Type B pancreatic cell (in vitro differentiated cells): Measurements from ENCODE around the gene ABLIM1. TPM values are rescaled to one million over a fixed set of nuclear protein-coding genes. Genes with fewer than 3 reads are reported as not detected.

Experiments used
- DNase-seq: peaks from one replicate; pipeline ENCODE4 v3.0.0; 2021; ENCODE audit warnings: mixed read lengths; ENCODE audit not compliant: unreplicated experiment; ENCODE audit errors: extremely low spot score
- H3K27ac Mint-ChIP-seq: 2 replicates; pipeline ENCODE4 v1.8.0; 2021; ENCODE audit warnings: mild to moderate bottlenecking, mixed read lengths
- H3K27me3 Mint-ChIP-seq: 2 replicates; pipeline ENCODE4 v1.8.0; 2021; ENCODE audit warnings: mixed read lengths
- H3K36me3 Mint-ChIP-seq: 2 replicates; pipeline ENCODE4 v1.8.0; 2021; ENCODE audit warnings: mixed read lengths
- H3K4me1 Mint-ChIP-seq: one replicate; pipeline ENCODE4 v1.8.0; 2021; ENCODE audit warnings: mixed read lengths; ENCODE audit not compliant: unreplicated experiment
- H3K4me3 Mint-ChIP-seq: 2 replicates; pipeline ENCODE4 v1.8.0; 2021; ENCODE audit warnings: mild to moderate bottlenecking, mixed read lengths
- H3K9me3 Mint-ChIP-seq: 2 replicates; pipeline ENCODE4 v1.8.0; 2021; ENCODE audit warnings: mixed read lengths
- CTCF ChIP-seq: fragments of 200-600 bp; sonication (generic); conservative IDR thresholded peaks from 2 replicates; pipeline ENCODE4 v1.5.0; 2021; ENCODE audit warnings: antibody characterized with exemption, mild to moderate bottlenecking
- total RNA-seq: library from RNA; stranded (reverse); gene quantifications from 2 replicates; pipeline ENCODE4 v1.2.1, GENCODE V29; 2021; ENCODE audit warnings: low replicate concordance

The ABLIM1 gene
- total RNA-seq, 1 donor from 2014 or later: 77.7 TPM

- H3K27ac Mint-ChIP-seq: peak overlapping the region; percentile 84
Measured at GRCh38 chr10:114520453-114520852, 137.6 kb downstream of the ABLIM1 start.

GRCh38 chr10:114519756-114520293 is 138.2 kb downstream of the ABLIM1 start:
- H3K27ac Mint-ChIP-seq: peak overlapping the region; percentile 84
- peaks cover 69% of the 10 kb centered on the region for H3K4me1 Mint-ChIP-seq

More at GRCh38 chr10:114520453-114520852, 137.6 kb downstream of the ABLIM1 start:
- H3K27me3 Mint-ChIP-seq: no peaks in the 10 kb centered on the region
- TF ChIP-seq CTCF: no peak
- H3K9me3 Mint-ChIP-seq: peaks cover 6% of the 10 kb centered on the region
- H3K4me3 Mint-ChIP-seq: peak overlapping the region; percentile 40
- H3K36me3 Mint-ChIP-seq: peaks cover 19% of the 10 kb centered on the region
- DNase-seq: no peak
- peaks cover 71% of the 10 kb centered on the region for H3K4me1 Mint-ChIP-seq

GRCh38 chr10:114519306-114519669 is 138.8 kb downstream of the ABLIM1 start:
- peaks cover 64% of the 10 kb centered on the region for H3K4me1 Mint-ChIP-seq
- peak overlapping the region; percentile 84 for H3K27ac Mint-ChIP-seq
- peak overlapping the region; percentile 43 for H3K4me3 Mint-ChIP-seq

More at GRCh38 chr10:114519756-114520293, 138.2 kb downstream of the ABLIM1 start:
- Mint-ChIP-seq H3K9me3 (peaks cover 6% of the 10 kb centered on the region), H3K27me3 (no peaks in the 10 kb centered on the region), H3K36me3 (peaks cover 19% of the 10 kb centered on the region), H3K4me3 (no peak overlapping the region)
- DNase-seq: no peak
- TF ChIP-seq CTCF: no peak

GRCh38 chr10:114518401-114519305 is 139.4 kb downstream of the ABLIM1 start:
- Mint-ChIP-seq H3K4me1 (peaks cover 62% of the 10 kb centered on the region), H3K9me3 (peaks cover 6% of the 10 kb centered on the region), H3K36me3 (peaks cover 19% of the 10 kb centered on the region), H3K4me3 (peak overlapping the region; percentile 43), H3K27ac (peak overlapping the region; percentile 84), H3K27me3 (no peaks in the 10 kb centered on the region)
- no peak for TF ChIP-seq CTCF
- no peak for DNase-seq

More at GRCh38 chr10:114519306-114519669, 138.8 kb downstream of the ABLIM1 start:
- Mint-ChIP-seq H3K36me3 (peaks cover 19% of the 10 kb centered on the region), H3K27me3 (no peaks in the 10 kb centered on the region), H3K9me3 (peaks cover 6% of the 10 kb centered on the region)
- TF ChIP-seq CTCF: no peak
- DNase-seq: no peak

- H3K27ac Mint-ChIP-seq: peak overlapping the region; percentile 39
- H3K27me3 Mint-ChIP-seq: no peaks in the 10 kb centered on the region
- H3K4me1 Mint-ChIP-seq: peaks cover 69% of the 10 kb centered on the region
- no peak for DNase-seq
- H3K9me3 Mint-ChIP-seq: peaks cover 6% of the 10 kb centered on the region
- peaks cover 19% of the 10 kb centered on the region for H3K36me3 Mint-ChIP-seq
- H3K4me3 Mint-ChIP-seq: no peak overlapping the region
- TF ChIP-seq CTCF: no peak
Measured at GRCh38 chr10:114517368-114518250, 140.5 kb downstream of the ABLIM1 start.
